ENCODE results near the gene SMYD1. TPM values are rescaled to one million over a fixed set of nuclear protein-coding genes. Genes with fewer than 3 reads are reported as not detected.

The SMYD1 gene
- total and polyA plus RNA-seq, 8 donors: 0.12 to 25.4 (median 10.5) TPM

GRCh38 chr2:88057437-88057844, 10.2 kb upstream of the SMYD1 start:
- intact Hi-C loops (cut with DNase I; ENCODE audit: low total_unique reads): loop anchor here (5.0 kb wide), 1 partner anchor 120 kb away; no protein-coding TSS in a partner anchor
- Histone ChIP-seq H3K9me3 (no peaks in the 10 kb centered on the region), H3K4me3 (no peak overlapping the region), H3K27ac (no peak overlapping the region), H3K36me3 (no peaks in the 10 kb centered on the region), H3K27me3 (no peaks in the 10 kb centered on the region), H3K4me1 (peaks cover 11 to 41% (median 27%) of the 10 kb centered on the region in 4 donors)
- 60 to 64% (median 61%) methylated on average over 4 of the region's 4 CpGs for WGBS, 5 donors
- no peak for TF ChIP-seq POLR2AphosphoS5 (IDR thresholded peaks at IDR 0.05)
- no peak for TF ChIP-seq EP300 (IDR thresholded peaks at IDR 0.05)
- no peak for TF ChIP-seq CTCF (IDR thresholded peaks at IDR 0.05)
- DNase-seq: no peak

- no peaks in the 10 kb centered on the region for H3K9me3 ChIP-seq
These were observed 9.4 kb upstream of the SMYD1 start for GRCh38 chr2:88058191-88058590.

GRCh38 chr2:88059979-88060906, 7.4 kb upstream of the SMYD1 start:
- Histone ChIP-seq H3K27ac (no peak overlapping the region), H3K9me3 (no peaks in the 10 kb centered on the region), H3K36me3 (no peaks in the 10 kb centered on the region), H3K4me1 (peaks cover 0 to 16% (median 4%) of the 10 kb centered on the region in 4 donors), H3K4me3 (no peak overlapping the region), H3K27me3 (no peaks in the 10 kb centered on the region)
- DNase-seq: peak in 1 of 2 donors; percentile 63
- intact Hi-C loops (cut with DNase I; ENCODE audit: low total_unique reads): loop anchor here (5.0 kb wide), 2 partner anchors 102 to 117 kb away; no protein-coding TSS in a partner anchor
- WGBS, 5 donors: 31 to 39% (median 32%) methylated on average over 5 of the region's 5 CpGs
- no peak for TF ChIP-seq POLR2AphosphoS5 (IDR thresholded peaks at IDR 0.05)
- peak in 5 of 7 experiments; percentile 38 to 73 (median 67) for TF ChIP-seq CTCF (IDR thresholded peaks at IDR 0.05)
- TF ChIP-seq EP300 (IDR thresholded peaks at IDR 0.05): no peak
- TF ChIP-seq POLR2A (IDR thresholded peaks at IDR 0.05): no peak

More at GRCh38 chr2:88058191-88058590, 9.4 kb upstream of the SMYD1 start:
- no peaks in the 10 kb centered on the region for H3K36me3 ChIP-seq
- H3K27me3 ChIP-seq: no peaks in the 10 kb centered on the region
- DNase-seq: no peak
- peaks cover 11 to 33% (median 20%) of the 10 kb centered on the region in 4 donors for H3K4me1 ChIP-seq
- no peak overlapping the region for H3K4me3 ChIP-seq
- H3K27ac ChIP-seq: no peak overlapping the region
- intact Hi-C loops (cut with DNase I; ENCODE audit: low total_unique reads): loop anchor here (5.0 kb wide), 1 partner anchor 119 kb away; no protein-coding TSS in a partner anchor
- 90 to 95% (median 91%) methylated on average over 5 of the region's 5 CpGs for WGBS, 5 donors
- TF ChIP-seq EP300 (IDR thresholded peaks at IDR 0.05) (no peak), POLR2AphosphoS5 (IDR thresholded peaks at IDR 0.05) (no peak), CTCF (IDR thresholded peaks at IDR 0.05) (no peak), POLR2A (IDR thresholded peaks at IDR 0.05) (no peak)

GRCh38 chr2:88060907-88061275, 6.7 kb upstream of the SMYD1 start:
- no peak overlapping the region for H3K4me3 ChIP-seq
- 78 to 93% (median 83%) methylated on average over 2 of the region's 2 CpGs for WGBS, 5 donors
- no peaks in the 10 kb centered on the region for H3K36me3 ChIP-seq
- no peak for TF ChIP-seq POLR2A (IDR thresholded peaks at IDR 0.05)
- no peak for TF ChIP-seq CTCF (IDR thresholded peaks at IDR 0.05)
- no peak for TF ChIP-seq POLR2AphosphoS5 (IDR thresholded peaks at IDR 0.05)
- no peak for TF ChIP-seq EP300 (IDR thresholded peaks at IDR 0.05)
- H3K9me3 ChIP-seq: no peaks in the 10 kb centered on the region
- intact Hi-C loops (cut with DNase I; ENCODE audit: low total_unique reads): loop anchor here (5.0 kb wide), 1 partner anchor 101 kb away; no protein-coding TSS in a partner anchor
- peaks cover 0 to 17% (median 4%) of the 10 kb centered on the region in 4 donors for H3K4me1 ChIP-seq
- no peak for DNase-seq
- H3K27ac ChIP-seq: no peak overlapping the region
- H3K27me3 ChIP-seq: no peaks in the 10 kb centered on the region

All from stomach (tissue), 9 donors.